Activated CD8-positive, alpha-beta memory T cell treated with anti-CD3 and anti-CD28 coated beads for 36 hours (primary cell): Measurements from ENCODE around the gene SAMD9. TPM values are rescaled to one million over a fixed set of nuclear protein-coding genes. Genes with fewer than 3 reads are reported as not detected.
"Not testable (repeated sequence)": the region's sequence is repeated elsewhere in the genome, so short reads cannot be mapped to it uniquely, and the experiment has no call there.

Experiments used
- CTCF ChIA-PET: fragments of 350-600 bp; sonication (Branson Sonifier 250); formaldehyde crosslinking; loops from one replicate; lab custom pipeline; 2021; ENCODE audit warnings: antibody characterized with exemption; lab: Charles Lee
- POLR2A ChIA-PET: fragments of 350-600 bp; sonication (Branson Sonifier 250); formaldehyde crosslinking; loops from one replicate; lab custom pipeline; 2021; ENCODE audit warnings: antibody characterized with exemption; lab: Charles Lee
- total RNA-seq, 2 experiments: library from RNA; stranded (reverse); gene quantifications; one replicate each; pipeline ENCODE4 v1.2.3, GENCODE V29; 2021

SAMD9 gene
- total RNA-seq, 2 experiments from 2014 or later, result 7.8 to 7.9 TPM

- CTCF ChIA-PET, POLR2A ChIA-PET: not testable (repeated sequence)
Observed at GRCh38 chr7:93123532-93123931, 5.8 kb upstream of the SAMD9 start.

DNA sequence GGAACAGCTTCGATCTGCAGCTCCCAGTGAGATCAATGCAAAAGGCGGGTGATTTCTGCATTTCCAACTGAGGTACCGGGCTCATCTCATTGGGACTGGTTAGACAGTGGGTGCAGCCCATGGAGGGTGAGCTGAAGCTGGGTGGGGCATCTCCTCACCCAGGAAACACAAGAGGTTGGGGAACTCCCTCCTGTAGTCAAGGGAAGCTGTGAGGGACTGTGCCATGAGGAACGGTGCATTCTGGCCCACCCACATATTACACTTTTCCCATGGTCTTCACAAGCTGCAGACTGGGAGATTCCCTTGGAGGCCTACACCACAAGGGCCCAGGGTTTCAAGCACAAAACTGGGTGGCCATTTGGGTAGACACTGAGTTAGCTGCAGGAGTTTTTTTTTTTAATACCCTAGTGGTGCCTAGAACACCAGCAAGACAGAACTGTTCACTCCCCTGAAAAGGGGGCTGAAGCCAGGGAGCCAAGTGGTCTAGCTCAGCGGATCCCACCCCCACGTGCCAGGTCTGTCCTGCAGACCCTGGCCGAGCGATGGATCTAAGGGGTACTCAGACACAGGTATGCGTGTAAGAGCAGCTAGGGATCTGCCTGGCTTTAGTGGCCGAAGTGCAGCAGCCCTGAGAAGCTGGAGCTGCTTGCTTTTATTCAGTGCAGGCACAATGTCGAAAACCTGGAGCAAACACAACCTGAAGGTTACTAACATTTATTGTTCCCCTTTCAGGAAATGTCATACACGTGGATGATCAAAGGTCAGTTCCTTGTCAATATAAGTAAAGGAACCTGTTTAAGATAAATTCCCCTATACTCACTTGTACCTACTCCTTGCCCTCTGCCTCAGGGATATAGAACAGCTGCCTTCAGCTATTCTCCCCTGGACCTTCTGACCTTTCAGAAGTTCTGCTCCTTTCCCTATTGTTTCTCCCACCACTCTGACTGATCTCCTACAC lies 3.1 kb upstream of the SAMD9 start:
- ChIA-PET CTCF (no interaction called here), POLR2A (no interaction called here)

DNA sequence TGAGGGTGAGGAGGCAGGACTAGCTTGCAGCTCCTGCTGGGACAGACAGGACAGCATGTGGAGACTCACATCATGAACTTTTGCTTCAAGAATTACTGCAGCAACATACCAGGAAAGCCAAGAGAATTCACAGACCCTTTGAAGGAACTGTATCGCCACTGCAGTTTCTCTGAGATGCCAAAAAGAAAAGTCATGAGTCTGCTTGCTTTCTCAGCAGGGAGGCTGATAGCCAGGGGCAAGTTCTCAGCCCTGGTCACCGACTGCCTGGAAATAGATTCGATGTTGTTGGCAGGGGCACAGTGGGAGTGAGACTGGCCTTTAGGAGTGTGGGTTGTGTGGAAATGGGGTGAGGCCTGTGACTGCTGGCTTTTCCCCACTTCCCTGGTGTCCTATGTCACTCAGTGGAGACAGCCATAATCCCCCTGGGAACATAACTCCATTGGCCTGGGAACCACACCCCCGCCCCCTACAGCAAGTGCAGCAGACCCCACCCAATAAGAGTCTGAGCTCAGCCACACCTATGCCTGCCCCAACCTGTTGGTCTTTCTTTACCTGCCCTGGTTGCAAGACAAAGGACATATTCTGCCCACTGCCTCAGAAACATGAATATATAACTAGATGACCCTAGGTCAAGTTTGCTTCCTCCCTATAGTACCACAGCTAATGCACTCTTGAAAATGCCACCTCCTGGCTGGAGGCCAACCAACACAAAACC lies 1.6 kb upstream of the SAMD9 start:
- POLR2A ChIA-PET, result no interaction called here
- CTCF ChIA-PET, result no interaction called here

DNA sequence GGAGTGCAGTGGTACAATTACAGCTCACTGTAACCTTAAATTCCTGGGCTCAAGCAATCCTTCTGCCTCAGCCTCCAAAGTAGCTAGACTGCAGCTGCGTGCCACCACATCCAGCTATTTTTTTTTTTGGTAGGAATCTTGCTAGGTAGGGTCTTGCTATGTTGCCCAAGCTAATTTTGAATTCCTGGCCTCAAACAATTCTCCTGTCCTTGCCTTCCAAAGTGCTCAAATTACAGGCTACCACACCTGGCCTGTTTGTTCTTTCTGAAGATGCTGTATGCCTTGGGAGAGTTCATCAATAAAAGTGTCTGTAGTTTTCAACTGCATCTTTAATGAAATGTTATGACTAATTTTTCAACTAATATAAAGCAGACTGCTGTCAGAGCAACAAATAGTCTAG lies 452 bp downstream of the SAMD9 start:
- ChIA-PET CTCF (interaction anchor here (0.8 to 1.5 kb wide), 4 partner anchors 29 to 484 kb away, joined by 3 to 4 read pairs (median 3); partner anchors contain the start of gene VPS50), POLR2A (no interaction called here)

DNA sequence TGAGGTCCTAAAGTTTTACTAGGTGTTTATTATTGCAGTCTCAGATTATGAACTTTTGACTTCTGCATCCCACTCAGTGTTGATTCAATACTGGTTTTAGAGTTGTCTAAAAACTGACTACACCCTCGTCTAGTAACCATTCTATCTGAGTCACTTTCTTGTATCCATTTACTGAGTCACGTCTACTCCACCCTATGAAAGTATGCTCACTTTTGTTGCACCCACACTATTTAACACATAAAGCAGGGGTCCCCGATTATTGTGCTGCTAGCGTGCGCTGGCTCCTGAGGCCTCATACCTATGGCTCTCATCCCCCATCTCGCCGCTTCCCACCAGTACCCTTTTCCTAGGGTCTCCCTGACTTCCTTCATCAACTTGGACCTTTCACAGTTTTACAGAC lies 2.0 kb downstream of the SAMD9 start:
- POLR2A ChIA-PET, result no interaction called here
- CTCF ChIA-PET, result no interaction called here

DNA sequence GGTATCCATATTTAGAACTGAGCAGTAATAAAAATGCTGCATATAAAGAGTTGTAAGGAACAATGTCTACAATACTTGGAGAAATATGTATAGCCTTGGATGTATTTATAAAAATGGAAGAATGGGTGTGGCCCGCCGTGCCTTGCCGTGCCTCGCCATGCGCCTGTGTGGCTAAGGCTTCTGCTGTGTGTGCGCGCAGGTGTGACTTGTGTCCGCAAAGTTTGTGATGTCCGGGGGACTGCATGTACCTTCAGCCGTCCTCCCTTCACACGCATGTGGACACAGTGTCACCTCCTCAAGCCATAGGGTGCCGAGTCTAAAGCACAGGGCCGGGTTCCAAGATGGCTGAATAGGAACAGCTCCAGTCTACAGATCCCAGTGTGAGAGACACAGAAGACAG lies 9.8 kb downstream of the SAMD9 start:
- CTCF ChIA-PET, result no interaction called here
- POLR2A ChIA-PET, result no interaction called here

- POLR2A ChIA-PET, result no interaction called here
- CTCF ChIA-PET, result no interaction called here
Observed at GRCh38 chr7:93097388-93097787, 20.4 kb downstream of the SAMD9 start.

DNA sequence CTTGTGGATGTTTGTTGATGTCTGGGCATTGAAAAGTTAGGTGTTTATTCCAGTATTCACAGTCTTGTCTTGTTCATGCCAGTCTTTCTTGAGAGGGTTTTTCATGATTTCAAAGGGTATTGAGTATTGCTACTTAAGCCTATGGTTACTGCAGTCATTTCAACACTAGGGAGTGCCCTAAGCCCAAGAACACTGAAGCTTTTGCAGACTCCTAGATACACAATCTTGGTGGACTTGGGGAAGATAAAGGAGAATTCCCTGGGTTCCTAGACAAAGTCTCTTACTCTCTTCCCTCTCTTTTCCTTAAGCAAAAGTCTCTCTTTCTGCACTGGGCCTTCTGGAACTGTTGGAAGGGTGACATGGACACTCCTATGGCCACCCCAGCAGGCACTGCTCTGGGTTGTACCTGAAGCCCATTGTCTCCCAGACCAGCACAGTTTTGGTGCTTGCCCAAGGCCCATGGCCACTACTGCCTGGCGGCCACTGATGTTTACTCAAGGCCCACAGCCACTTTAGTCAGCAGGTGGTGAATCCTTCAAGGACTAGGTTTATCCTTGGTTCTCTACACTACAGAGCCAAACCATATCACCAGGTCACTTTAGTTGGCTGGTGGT lies 24.9 kb downstream of the SAMD9 start:
- ChIA-PET POLR2A (no interaction called here), CTCF (no interaction called here)

DNA sequence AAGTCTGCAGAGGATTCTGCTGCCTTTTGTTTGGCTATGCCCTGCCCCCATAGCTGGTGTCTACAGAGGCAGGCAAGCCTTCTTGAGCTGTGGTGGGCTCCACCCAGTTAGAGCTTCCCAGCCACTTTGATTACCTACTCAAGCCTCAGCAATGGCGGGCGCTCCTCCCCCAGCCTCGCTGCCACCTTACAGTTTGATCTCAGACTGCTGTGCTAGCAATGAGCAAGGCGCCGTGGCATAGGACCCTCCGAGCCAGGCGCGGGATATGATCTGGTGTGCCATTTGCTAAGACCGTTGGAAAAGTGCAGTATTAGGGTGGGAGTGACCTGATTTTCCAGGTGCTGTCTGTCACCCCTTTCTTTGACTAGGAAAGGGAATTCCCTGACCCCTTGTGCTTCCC lies 44.4 kb downstream of the SAMD9 start:
- POLR2A ChIA-PET, result not testable (repeated sequence)
- CTCF ChIA-PET, result interaction anchor here (1.4 kb wide), 1 partner anchor 453 kb away, joined by 3 read pairs; no protein-coding TSS in a partner anchor

DNA sequence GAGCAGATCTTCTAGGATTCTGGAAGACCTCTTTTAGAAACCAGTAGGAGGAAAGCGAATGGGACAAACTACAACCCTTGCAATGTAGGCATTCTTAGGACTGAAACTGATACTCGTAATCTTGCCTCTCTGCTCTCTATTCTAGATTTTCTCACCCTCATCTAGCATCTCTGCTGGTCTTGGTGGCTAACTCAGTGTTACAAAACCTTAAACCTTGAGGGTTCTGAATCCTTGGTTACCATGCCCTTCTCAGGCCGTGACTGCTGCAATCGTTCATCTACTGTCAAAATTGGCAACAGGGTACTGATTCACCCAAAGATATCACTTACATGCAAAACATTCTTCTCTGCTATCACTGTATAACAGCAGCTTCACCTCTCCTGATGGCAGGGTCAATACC lies 55.2 kb downstream of the SAMD9 start:
- ChIA-PET CTCF (interaction anchor here (0.6 kb wide), 1 partner anchor 183 kb away, joined by 3 read pairs; no protein-coding TSS in a partner anchor), POLR2A (no interaction called here)

DNA sequence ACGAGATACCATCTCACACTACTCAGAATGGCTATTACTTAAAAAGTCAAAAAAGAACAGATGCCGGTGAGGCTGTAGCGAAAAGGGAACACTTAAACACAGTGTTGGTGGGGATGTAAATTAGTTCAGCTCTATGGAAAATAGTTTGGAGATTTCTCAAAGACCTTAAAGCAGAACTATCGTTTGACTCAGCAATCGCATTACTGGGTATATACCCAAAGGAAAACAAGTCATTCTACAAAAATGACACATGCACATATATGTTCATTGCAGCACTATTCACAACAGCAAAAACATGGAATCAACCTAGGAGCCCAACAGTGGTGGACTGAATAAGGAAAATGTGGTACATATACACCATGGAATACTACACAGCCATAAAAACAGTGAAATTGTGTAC lies 56.9 kb downstream of the SAMD9 start:
- POLR2A ChIA-PET, result no interaction called here

DNA sequence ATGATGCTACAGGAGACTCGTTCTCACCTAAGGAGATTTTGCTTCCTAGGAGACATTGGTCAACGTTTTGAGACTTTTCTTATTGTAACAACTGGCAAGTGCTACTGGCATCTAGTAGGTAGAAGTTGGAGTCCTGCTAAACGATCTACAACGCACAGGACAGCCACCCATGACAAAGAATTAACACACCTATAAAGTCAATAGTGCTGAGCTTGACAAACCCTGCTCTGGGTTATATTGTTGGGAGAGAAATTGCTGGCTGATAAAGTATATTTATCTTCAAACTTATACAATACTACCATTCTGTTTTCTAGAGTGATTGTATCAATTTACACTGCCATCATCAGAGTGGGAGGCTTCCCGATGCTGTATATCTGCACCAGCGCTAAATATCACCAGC lies 57.8 kb downstream of the SAMD9 start:
- ChIA-PET CTCF (interaction anchor here (1.0 kb wide), 1 partner anchor 227 kb away, joined by 3 read pairs; no protein-coding TSS in a partner anchor), POLR2A (no interaction called here)

More for the DNA sequence above, 56.9 kb downstream of the SAMD9 start:
- CTCF ChIA-PET, result interaction anchor here (0.9 kb wide), 1 partner anchor 337 kb away, joined by 3 read pairs; no protein-coding TSS in a partner anchor

DNA sequence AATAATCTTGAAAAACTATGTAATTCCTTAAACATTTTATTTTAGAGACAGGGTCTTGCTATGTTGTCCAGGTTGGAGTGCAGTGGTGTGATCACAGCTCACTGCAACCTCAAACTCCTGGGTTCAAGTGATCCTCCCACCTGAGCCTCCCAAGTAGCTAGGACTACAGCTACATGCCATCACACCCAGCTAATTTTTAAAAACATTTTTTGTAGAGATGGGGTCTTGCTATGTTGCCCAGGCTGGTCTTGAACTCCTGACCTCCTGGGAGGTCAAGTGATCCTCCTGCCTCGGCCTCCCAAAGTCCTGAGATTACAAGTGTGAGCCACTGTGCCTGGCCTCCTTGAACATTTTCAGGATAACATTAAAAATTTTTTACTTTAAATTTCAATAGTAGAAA lies 61.2 kb downstream of the SAMD9 start:
- CTCF ChIA-PET, POLR2A ChIA-PET: not testable (repeated sequence)

GRCh38 chr7:93055543-93056107 lies 62.2 kb downstream of the SAMD9 start:
- CTCF ChIA-PET, result no interaction called here

DNA sequence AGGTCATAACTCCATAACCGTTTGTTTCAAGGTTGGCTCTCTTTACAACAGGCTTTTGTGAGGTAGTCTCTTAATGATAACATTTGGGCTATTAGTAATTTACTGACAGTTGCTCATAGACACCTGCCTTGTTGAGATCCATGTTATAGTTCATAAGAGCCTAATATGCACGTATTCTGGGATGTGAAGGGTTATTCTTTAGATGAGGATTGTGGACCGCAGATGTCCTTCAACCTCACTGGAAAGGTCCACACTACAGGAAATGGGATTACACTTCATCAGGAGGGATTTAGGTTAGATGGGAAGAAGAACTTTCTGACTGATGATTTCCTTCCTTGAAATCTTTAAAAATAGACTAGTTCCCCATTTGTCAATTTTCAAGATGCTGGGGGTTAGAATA lies 62.8 kb downstream of the SAMD9 start:
- ChIA-PET CTCF (no interaction called here), POLR2A (no interaction called here)

More at GRCh38 chr7:93055543-93056107, 62.2 kb downstream of the SAMD9 start:
- POLR2A ChIA-PET, result no interaction called here

DNA sequence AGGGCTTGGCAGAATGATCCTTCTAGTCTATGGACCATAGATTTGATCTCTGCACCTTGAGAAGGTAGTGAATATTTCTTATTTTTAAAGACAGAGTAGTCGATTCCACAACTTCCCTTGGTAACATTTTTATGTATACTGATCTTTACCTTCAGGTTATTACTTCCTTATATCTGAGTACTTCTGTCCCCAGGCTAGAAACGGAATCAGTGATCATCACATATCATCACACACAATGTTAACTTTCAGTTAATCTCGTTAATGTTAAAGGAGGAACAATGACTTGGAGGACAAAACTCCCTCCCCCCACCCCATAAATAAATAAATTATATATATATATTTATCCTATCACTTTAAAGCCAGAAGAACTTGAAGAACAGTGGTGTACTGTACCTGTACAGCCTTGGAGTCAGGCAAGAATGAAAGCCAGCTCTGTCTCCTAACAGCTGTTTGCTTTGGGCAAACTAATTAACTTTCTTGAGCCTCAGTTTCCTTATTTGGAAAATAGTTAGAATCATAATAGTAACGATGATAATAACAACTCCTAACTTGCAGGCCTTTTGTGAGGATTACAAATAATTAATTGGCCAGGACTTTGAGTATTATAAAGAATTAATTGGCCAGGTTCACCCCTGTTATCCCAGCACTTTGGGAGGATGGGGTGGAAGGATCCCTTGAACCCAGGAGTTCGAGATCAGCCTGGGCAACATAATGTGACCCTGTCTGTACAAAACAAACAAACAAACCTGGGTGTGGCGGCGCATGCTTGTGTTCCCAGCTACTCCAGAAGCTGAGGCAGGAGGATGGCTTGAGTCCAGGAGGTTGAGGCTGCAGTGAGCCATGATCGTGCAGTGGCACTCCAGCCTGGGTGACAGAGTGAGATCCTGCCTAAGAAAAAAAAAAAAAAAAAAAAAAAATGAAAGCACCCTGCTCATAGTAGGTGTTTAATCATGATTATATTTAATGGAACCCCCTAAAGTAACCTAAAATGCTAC lies 63.5 kb downstream of the SAMD9 start:
- POLR2A ChIA-PET, result no interaction called here
- CTCF ChIA-PET, result interaction anchor here (0.7 kb wide), 1 partner anchor 412 kb away, joined by 4 read pairs; no protein-coding TSS in a partner anchor

- ChIA-PET CTCF (no interaction called here), POLR2A (no interaction called here)
Observed at GRCh38 chr7:93053209-93053948, 64.4 kb downstream of the SAMD9 start.

DNA sequence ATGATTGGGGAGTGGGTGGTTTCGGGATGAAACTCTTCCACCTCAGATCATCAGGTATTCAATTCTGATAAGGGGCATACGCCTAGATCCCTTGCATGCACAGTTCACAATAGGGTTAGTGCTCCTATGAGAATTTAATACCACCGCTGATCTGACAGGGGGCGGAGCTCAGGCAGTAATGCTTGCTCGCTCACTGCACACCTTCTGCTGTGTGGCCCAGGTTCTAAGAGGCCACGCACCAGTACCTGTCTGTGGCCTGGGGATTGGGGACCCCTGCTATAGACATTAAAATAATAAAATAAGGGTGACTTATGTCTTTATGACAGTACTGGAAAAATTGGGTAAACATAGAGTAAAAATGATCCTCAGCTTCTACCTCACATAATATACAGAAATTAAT lies 66.1 kb downstream of the SAMD9 start:
- CTCF ChIA-PET, result no interaction called here
- POLR2A ChIA-PET, result no interaction called here
